ENCODE results near the gene C5orf52.

DNA sequence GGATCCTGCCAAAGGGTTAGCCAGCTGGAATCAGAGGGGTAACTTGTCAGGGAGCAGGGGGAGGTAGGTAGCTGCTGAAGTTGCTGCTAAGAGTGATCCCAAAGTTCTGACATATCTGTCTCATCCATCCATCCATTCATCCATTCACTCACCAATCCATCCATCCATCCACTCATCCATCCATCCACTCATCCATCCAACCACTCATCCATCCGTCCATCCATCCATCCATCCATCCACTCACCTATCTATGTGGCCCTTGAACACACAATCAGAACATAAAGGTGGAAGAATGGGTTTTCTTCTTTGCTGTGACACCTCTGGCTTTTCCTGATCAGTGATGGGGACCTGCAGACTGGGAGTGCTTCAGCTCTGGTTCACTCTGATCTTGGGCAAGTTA, 3.0 kb upstream of the C5orf52 start:
- TF ChIP-seq, protein P1, sequence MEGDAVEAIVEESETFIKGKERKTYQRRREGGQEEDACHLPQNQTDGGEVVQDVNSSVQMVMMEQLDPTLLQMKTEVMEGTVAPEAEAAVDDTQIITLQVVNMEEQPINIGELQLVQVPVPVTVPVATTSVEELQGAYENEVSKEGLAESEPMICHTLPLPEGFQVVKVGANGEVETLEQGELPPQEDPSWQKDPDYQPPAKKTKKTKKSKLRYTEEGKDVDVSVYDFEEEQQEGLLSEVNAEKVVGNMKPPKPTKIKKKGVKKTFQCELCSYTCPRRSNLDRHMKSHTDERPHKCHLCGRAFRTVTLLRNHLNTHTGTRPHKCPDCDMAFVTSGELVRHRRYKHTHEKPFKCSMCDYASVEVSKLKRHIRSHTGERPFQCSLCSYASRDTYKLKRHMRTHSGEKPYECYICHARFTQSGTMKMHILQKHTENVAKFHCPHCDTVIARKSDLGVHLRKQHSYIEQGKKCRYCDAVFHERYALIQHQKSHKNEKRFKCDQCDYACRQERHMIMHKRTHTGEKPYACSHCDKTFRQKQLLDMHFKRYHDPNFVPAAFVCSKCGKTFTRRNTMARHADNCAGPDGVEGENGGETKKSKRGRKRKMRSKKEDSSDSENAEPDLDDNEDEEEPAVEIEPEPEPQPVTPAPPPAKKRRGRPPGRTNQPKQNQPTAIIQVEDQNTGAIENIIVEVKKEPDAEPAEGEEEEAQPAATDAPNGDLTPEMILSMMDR (tag by site-specific recombination; IDR thresholded peaks at IDR 0.05), result no peak
- TF ChIP-seq ZNF155 (tag by site-specific recombination; IDR thresholded peaks at IDR 0.05), result no peak
- TF ChIP-seq ZNF302 (tag by site-specific recombination; IDR thresholded peaks at IDR 0.05; ENCODE audit: low read depth), result no peak
- no peak for TF ChIP-seq ZNF747 (tag by site-specific recombination; IDR thresholded peaks at IDR 0.05)
- no peak for TF ChIP-seq ZFP3 (tag by site-specific recombination; IDR thresholded peaks at IDR 0.05; ENCODE audit: low read depth)
- TF ChIP-seq ZNF202 (tag by site-specific recombination; IDR thresholded peaks at IDR 0.05; ENCODE audit: borderline replicate concordance), result no peak
- no peak for TF ChIP-seq ZNF175 (tag by site-specific recombination; IDR thresholded peaks at IDR 0.05)
- TF ChIP-seq ZNF518A (tag by site-specific recombination; conservative IDR thresholded peaks at IDR 0.05; ENCODE audit: low read depth), result no peak
- TF ChIP-seq ZNF670 (tag by site-specific recombination; IDR thresholded peaks at IDR 0.05; ENCODE audit: low read depth), result no peak
- no peak for TF ChIP-seq MYNN (tag by site-specific recombination; IDR thresholded peaks at IDR 0.05; ENCODE audit: borderline replicate concordance)
- no peak for TF ChIP-seq GLIS1 (tag by site-specific recombination; IDR thresholded peaks at IDR 0.05)

Measured in HEK293 (cell line).